Measurements from ENCODE around the gene BLOC1S3.

The BLOC1S3 gene

DNA sequence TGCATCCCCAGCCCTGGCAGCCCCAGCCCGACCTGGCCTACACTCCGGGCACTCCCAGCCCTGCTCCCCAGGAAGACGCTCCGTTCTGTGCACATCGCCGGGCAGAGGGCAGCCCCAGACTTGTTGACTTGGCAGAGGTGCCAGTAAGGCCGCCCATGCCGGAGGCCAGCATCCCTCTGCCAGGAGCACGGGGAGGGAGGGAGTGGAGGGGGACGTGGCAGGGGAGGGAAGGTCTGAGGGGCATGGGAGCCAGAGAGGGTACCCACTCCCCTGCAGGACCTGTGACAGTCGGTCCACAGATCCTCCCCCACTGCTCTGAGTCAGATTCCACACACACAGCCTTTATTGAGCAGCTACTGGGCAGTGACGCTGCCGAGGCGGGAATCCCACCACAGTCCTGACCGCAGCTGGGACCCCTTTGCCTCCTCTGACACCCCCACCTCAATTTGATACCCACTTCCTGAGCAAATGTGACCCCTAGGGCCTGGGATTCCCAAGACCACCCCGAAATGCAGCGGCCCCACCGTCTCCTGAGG is 15.9 kb upstream of the BLOC1S3 start:
- DNase-seq = no peak

DNA sequence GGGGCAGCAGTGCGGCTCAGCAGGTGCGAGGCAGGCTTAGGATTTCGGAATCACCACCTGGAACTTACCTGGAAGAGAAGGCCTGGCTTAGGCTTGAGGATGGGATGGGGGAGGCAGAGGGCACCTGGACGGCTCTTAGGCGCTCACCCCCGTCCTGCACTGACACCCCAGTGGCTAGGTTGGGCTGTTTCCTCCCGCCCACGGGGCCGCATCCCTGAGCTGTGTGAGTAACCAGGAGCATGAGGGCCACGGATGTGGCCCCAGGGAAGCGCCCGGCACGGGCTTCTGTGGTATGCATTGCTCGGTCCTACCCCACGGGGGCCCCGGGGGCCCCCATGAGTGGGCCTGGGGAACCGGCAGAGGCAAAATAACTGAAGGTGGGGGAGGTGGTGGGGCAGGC is 15.4 kb upstream of the BLOC1S3 start:
- DNase-seq = no peak

DNA sequence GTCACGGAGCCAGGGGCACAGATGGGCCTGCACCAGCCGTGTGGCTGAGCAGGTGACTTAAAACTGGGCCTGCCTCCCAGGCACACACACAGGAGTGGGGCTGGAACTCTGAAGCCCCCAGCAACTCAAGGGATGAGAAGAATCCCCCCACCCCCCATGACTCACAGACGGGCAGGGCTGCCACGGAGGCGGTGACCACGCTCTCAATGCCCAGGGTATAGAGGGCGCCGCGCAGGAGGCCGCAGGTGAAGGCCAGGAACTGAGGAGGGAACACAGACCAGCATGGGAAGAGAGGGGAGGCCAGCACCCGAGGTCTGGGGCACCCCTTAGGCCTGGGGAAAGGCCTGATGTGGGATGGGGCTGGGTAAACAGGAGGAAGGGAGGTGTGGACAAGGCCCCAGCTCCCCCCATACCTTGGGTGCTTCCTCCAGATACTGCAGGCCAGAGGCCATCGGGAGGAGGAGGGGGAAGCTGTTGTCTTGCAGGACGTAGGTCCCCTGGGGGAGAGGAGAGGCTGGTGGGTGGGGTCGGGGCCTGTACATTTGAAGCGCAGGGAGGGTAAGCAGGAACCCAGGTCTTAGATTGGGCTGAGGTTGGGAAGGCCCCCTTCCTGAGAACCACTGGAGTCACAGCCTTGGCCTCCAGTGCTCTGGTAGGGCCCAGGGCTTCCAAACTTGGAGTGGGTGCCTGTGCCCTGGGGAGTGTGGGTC is 14.7 kb upstream of the BLOC1S3 start:
- DNase-seq = no peak

GRCh38 chr19:45164577-45165335 is 13.8 kb upstream of the BLOC1S3 start:
- DNase-seq = peak; percentile 46

DNA sequence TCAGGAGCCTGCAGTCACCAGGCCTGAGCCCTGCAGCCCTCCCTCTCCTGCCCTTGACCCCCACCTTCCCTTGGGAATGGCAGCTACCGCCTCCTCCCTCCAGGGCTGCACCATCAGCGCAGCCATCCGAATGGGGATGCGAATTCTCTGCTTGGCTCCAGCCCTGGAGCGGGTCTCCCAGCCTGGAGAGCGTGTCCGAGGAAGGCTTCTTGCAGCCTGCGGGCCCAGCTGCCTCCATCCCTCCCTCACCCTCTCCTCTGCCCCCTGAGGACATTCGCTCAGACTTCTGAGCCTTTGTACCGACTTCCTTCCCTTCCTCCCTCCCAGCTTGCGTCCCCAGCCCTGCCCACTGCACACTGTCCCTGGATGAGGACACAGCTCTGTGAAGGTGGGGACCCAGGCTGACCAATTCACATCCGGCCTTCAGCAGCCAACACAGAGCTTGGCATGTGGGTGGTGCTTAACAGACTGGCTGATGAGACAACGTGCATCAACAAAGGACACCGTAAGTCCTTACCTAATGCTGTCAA is 11.8 kb upstream of the BLOC1S3 start:
- peak; percentile 32 for DNase-seq

DNA sequence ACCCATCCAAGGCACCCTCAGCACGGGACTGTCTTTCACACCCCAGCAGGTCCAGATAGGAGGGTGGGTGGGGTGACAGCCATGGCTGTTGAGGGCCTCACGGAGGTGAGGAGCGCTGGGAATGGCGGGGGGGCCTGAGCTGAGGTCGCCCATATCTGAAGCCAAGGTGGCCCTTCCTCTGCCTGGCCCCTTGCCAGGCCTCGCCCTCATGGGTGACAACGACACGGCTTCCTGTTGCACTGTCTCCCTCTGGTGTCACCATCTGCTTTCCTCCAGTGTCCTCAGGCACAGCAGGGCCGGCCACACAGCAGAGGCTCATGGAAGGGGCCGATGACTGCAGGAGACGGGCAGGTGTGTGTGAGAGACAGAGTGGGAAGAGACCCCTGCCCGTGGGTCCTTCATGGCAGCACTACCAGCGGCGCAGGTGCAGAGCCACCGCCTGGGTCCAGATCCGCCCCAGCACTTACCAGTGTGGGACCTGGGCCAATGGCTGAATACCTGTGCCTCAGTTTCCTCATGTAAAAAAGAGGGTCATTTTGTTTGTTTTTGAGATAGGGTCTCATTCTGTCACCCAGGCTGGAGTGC is 9.7 kb upstream of the BLOC1S3 start:
- peak; percentile 64 for DNase-seq

GRCh38 chr19:45169602-45170001 is 9.0 kb upstream of the BLOC1S3 start:
- no peak for DNase-seq

DNA sequence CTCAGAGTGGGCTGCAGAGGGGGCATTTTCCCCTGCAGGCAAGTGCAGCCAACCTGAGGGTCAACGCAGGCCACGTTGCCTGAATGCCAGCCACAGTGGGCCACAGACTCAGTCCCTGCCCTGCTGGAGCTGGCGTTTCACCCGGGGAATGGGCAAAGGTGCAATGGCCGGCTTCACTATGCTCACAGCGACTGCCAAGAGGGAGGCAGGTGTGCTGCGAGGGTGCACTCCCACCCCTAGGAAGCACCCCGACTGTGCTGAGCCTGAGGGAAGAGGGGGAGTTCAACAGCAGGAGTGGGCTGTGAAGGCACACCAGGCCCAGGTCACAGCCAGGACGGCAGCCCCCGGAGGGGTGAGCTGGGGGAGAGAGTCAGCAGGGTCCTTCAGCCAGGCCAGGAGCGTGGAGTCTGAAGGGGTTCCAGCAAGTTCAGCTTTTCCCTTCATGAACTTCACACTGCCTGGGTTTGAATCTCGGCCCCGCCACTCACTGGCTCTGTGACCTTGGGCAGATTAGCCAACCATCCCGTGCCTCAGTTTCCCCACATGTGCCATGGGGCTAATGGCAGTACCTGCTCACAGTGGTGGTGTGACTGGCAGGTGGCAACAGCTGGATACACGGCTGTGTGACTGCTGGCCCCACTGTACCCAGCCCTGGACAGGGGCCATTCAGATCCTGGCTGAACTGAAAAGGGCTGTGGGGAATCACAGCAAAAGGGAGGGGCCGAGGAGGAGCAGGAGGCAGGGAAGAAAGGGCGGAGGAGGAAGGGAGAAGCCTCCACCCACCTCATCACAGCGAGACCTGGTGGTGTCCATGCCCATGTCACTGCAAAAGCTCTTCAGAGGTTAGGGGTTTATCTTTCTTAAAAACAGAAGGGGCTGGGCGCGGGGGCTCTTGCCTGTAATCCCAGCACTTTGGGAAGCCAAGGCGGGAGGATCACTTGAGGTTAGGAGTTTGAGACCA is 8.2 kb upstream of the BLOC1S3 start:
- peak; percentile 46 for DNase-seq

DNA sequence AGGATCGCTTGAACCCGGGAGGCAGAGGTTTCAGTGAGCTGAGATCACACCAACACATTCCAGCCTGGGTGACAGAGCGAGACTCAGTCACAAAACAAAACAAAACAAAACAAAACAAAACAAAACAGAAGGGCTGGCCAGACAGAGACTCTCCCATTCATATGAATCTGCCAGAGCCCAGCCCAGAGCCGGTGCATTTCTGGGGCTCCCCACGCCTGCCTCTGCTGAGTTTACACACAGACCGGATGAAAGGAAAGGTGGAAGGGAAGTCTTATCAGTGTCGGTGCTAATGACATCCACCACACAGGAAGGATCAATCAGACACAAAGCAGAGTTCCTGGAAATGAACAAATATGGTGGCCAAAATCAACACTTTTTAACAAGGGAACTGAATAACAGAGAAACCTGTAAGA is 7.4 kb upstream of the BLOC1S3 start:
- no peak for DNase-seq

- DNase-seq = no peak
Measured at GRCh38 chr19:45172173-45172572, 6.4 kb upstream of the BLOC1S3 start.

DNA sequence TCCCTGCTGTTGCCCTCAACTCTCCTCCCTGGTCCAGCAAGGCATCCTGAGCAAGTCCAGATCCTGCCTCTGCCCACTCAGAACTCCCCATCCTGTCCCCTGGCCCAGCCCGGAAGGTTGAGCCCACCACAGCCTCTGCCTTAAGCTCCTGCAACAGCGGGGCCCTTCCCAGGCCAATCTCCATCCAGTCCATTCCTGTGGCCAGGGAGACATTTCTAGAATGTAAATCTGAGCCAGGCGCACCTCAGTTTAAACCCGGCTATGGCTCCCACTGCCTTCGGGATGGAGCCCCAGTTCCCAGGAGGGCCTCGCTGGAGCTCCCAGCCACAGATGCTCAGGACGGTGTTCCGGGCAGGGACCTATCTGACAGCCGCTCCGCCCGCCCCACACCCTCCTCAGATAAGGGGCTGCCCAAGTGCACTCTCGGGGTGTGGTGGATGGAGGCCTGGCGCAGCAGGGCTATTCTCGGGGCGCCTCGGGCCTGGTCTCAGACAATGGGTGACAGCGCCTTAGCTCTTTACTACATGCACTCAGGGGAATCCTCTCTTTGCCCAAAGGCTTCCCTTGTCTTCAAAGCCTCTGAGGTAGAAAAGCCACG is 5.9 kb upstream of the BLOC1S3 start:
- no peak for DNase-seq

GRCh38 chr19:45173816-45174215 is 4.8 kb upstream of the BLOC1S3 start:
- DNase-seq = no peak

DNA sequence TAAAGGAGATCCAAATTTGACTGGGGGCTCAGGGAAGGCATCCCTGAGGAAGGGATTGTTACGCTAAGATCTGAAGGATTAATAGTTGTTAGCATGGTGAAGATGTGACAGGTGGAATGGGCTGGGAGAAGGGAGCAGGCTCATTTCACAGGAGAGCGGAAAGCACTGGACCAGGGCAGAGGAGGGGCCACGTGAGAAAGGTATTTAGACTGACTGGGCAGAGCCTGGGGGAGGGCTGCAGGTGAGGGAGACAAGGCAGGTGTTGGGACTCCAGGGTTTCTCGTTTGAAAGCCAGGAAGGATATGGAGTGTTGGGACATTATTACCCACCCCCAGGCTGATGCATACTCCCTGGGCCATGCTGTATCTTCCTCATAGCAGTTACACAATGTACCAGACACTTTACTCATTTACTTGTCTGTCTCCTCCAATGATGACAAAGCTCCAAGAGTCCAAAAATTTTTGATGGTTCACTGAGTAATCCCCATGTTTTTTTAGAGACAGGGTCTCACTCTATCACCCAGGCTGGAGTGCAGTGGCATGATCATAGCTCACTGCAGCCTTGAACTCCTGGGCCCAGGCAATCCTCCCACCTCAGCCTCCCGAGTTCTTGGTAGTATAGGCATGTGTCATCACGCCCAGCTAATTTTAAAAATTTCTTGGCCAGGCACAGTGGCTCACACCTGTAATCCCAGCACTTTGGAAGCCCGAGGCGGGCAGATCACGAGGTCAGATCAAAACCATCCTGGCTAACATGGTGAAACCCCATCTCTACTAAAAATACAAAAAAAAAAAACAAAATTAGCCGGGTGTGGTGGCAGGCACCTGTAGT is 2.9 kb upstream of the BLOC1S3 start:
- no peak for DNase-seq

- DNase-seq = peak; percentile 73
Measured at GRCh38 chr19:45177817-45178261, 745 bp upstream of the BLOC1S3 start, which contains the start of gene TRAPPC6A. TRAPPC6A (minus strand) TSS chr19:45178237; CDS start chr19:45178218, 19 bp downstream.

GRCh38 chr19:45179072-45179891 is 698 bp downstream of the BLOC1S3 start:
- DNase-seq = peak; percentile 63

- DNase-seq = peak; percentile 61
Measured at GRCh38 chr19:45179892-45180370, 1.3 kb downstream of the BLOC1S3 start.

DNA sequence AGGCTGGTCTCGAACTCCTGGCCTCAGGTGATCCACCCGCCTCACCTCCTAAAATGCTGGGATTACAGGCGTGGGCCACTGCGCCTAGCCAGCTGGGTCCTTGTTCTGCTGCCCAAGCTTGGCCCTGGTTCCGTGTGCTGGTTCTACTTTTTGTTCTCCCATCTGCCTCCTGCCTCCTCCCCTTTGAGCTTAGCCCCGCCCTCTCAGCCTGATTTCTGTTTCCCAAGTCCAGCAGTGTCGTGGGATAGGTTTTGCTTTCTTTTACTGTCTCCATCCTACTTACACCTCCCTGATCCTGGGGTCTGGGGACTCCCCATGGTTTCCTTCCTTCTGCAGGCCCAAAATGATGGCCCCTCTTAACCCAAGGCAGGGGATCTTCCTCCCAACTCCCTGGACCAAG is 2.4 kb downstream of the BLOC1S3 start:
- DNase-seq = no peak

DNA sequence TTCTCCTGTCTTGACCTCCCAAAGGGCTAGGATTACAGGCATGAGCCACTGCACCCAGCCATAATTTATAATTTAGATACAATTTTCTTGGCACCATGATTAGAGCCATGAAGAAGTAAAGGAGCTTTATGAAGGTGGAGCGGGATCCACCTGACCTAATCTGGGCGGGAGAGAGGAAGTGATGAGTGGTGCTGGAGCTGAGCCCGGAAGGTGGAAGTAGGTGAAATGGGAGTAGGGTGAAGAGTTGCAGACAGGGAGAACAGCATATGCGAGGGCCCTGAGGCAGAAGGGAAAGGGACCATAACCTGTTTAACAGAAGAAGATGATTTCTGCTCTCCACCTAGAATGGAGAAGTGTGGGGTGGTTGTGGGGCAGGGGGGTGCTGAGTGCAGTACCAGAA is 4.2 kb downstream of the BLOC1S3 start:
- no peak for DNase-seq

DNA sequence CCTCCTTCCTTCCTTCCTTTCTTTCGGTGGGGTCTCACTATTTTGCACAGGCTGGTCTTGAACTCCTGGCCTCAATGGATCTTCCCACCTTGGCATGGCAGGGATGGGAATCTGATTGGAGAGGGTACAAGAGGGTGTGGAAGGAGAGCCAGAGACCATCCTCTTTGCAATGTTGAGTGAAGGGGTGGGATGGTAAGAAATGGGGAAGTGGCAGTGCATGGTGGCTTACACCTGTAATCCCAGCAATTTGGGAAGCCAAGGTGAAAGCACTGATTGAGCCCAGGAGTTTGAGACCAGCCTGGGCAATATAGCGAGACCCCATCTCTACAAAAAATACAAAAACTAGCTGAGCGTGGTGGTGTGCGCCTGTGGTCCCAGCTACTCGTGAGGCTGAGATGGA is 5.5 kb downstream of the BLOC1S3 start:
- DNase-seq = no peak

Data from NCI-H82 (cell line).